ENCODE measurements around the gene FBXO3.

DNA sequence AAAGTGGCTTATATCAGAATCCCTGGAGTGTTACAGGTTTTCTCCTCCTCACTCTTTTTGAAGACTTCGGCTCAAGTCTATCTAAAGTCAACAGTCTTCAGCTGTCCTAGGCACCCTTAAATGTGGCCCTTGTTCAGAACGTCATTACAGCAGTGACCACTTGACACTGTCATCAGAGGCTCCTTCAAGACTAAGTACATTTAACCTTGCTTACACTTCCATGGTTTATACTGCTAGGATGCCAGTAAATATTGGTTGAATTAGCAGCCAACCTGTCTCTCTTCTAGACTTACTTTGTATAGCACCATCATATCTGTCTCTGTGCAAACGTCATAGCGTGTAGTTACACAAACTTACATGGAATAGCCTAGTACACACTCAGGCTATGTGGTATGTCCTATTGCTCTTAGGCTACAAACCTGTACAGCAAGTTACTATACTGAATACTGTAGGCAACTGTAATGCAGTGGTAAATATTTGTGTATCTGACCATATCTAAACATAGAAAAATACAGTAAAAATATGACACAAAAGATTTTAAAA is 60.4 kb downstream of the FBXO3 start:
- TF ChIP-seq EZH2 (IDR thresholded peaks at IDR 0.05; ENCODE audit: low read depth), result no peak
- TF ChIP-seq, protein P1, sequence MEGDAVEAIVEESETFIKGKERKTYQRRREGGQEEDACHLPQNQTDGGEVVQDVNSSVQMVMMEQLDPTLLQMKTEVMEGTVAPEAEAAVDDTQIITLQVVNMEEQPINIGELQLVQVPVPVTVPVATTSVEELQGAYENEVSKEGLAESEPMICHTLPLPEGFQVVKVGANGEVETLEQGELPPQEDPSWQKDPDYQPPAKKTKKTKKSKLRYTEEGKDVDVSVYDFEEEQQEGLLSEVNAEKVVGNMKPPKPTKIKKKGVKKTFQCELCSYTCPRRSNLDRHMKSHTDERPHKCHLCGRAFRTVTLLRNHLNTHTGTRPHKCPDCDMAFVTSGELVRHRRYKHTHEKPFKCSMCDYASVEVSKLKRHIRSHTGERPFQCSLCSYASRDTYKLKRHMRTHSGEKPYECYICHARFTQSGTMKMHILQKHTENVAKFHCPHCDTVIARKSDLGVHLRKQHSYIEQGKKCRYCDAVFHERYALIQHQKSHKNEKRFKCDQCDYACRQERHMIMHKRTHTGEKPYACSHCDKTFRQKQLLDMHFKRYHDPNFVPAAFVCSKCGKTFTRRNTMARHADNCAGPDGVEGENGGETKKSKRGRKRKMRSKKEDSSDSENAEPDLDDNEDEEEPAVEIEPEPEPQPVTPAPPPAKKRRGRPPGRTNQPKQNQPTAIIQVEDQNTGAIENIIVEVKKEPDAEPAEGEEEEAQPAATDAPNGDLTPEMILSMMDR (conservative IDR thresholded peaks at IDR 0.05), result no peak
